Erythroblast (primary cell): ENCODE data around the gene GRIP1.

ENCODE experiments used
- GATA1 ChIP-seq: IDR thresholded peaks from 2 replicates; pipeline ENCODE4 v1.6.1; 2011; ENCODE audit warnings: low read depth, mild to moderate bottlenecking, control low read depth, low read length, moderate library complexity
- POLR2A ChIP-seq: IDR thresholded peaks from 2 replicates; pipeline ENCODE4 v1.6.1; 2011; ENCODE audit warnings: mild to moderate bottlenecking, low read length

DNA sequence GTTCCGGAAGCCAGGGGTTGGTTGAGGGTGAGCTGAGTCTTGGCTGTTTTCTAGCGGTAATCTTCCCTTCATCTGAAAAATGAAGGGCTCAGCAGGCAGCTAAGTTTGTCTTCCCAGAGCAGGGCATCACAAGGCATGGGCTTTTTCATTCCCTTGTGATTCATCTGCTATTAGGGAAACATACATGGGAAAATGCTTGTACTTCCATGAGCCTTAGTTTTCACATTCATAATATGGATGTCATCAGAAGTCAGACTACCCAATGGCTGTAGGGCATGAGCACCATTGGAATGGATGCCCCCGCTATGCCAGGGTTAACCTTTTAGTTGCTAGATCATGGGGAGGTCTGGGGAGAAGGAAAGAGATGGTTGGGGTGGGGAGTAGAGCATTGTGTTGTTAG, 357.9 kb downstream of the GRIP1 start:
- TF ChIP-seq POLR2A (no peak), GATA1 (no peak)
